ENCODE results near the gene RSPH4A. TPM values are rescaled to one million over a fixed set of nuclear protein-coding genes. Genes with fewer than 3 reads are reported as not detected.

The RSPH4A gene
- total RNA-seq, 1 donor from 2014 or later = 0.38 TPM

GRCh38 chr6:116571683-116572000 is 44.6 kb upstream of the RSPH4A start:
- Mint-ChIP-seq H3K36me3 (ENCODE audit: unreplicated experiment) (peaks cover 9% of the 10 kb centered on the region), H3K4me3 (ENCODE audit: unreplicated experiment) (peak overlapping the region; percentile 99), H3K27ac (ENCODE audit: unreplicated experiment) (peak overlapping the region; percentile 98), H3K27me3 (ENCODE audit: unreplicated experiment) (peaks cover 7% of the 10 kb centered on the region), H3K4me1 (ENCODE audit: unreplicated experiment) (peaks cover 37% of the 10 kb centered on the region), H3K9me3 (ENCODE audit: unreplicated experiment) (no peaks in the 10 kb centered on the region)
- TF ChIP-seq CTCF (IDR thresholded peaks at IDR 0.05) = no peak
- DNase-seq (ENCODE audit: extremely low spot score, unreplicated experiment) = no peak

- TF ChIP-seq CTCF (IDR thresholded peaks at IDR 0.05) = no peak
- peaks cover 37% of the 10 kb centered on the region for H3K4me1 Mint-ChIP-seq (ENCODE audit: unreplicated experiment)
- peaks cover 9% of the 10 kb centered on the region for H3K36me3 Mint-ChIP-seq (ENCODE audit: unreplicated experiment)
- DNase-seq (ENCODE audit: extremely low spot score, unreplicated experiment) = no peak
- H3K27me3 Mint-ChIP-seq (ENCODE audit: unreplicated experiment) = peaks cover 3% of the 10 kb centered on the region
- H3K27ac Mint-ChIP-seq (ENCODE audit: unreplicated experiment) = peak overlapping the region; percentile 98
- H3K4me3 Mint-ChIP-seq (ENCODE audit: unreplicated experiment) = peak overlapping the region; percentile 99
- H3K9me3 Mint-ChIP-seq (ENCODE audit: unreplicated experiment) = no peaks in the 10 kb centered on the region
Measured at GRCh38 chr6:116572162-116572561, 44.1 kb upstream of the RSPH4A start.

- no peak for DNase-seq (ENCODE audit: extremely low spot score, unreplicated experiment)
- Mint-ChIP-seq H3K4me3 (ENCODE audit: unreplicated experiment) (no peak overlapping the region), H3K4me1 (ENCODE audit: unreplicated experiment) (peaks cover 39% of the 10 kb centered on the region), H3K27me3 (ENCODE audit: unreplicated experiment) (no peaks in the 10 kb centered on the region), H3K36me3 (ENCODE audit: unreplicated experiment) (peaks cover 13% of the 10 kb centered on the region), H3K9me3 (ENCODE audit: unreplicated experiment) (no peaks in the 10 kb centered on the region), H3K27ac (ENCODE audit: unreplicated experiment) (no peak overlapping the region)
- TF ChIP-seq CTCF (IDR thresholded peaks at IDR 0.05) = no peak
Measured at GRCh38 chr6:116575227-116575626, 41.1 kb upstream of the RSPH4A start.

- peaks cover 29% of the 10 kb centered on the region for H3K4me1 Mint-ChIP-seq (ENCODE audit: unreplicated experiment)
Measured at GRCh38 chr6:116577486-116577885, 38.8 kb upstream of the RSPH4A start.

GRCh38 chr6:116578335-116578734 is 37.9 kb upstream of the RSPH4A start:
- no peak overlapping the region for H3K27ac Mint-ChIP-seq (ENCODE audit: unreplicated experiment)
- no peak for DNase-seq (ENCODE audit: extremely low spot score, unreplicated experiment)
- TF ChIP-seq CTCF (IDR thresholded peaks at IDR 0.05) = no peak
- no peaks in the 10 kb centered on the region for H3K27me3 Mint-ChIP-seq (ENCODE audit: unreplicated experiment)
- H3K36me3 Mint-ChIP-seq (ENCODE audit: unreplicated experiment) = peaks cover 21% of the 10 kb centered on the region
- H3K4me3 Mint-ChIP-seq (ENCODE audit: unreplicated experiment) = no peak overlapping the region
- peaks cover 20% of the 10 kb centered on the region for H3K4me1 Mint-ChIP-seq (ENCODE audit: unreplicated experiment)
- H3K9me3 Mint-ChIP-seq (ENCODE audit: unreplicated experiment) = no peaks in the 10 kb centered on the region

More at GRCh38 chr6:116577486-116577885, 38.8 kb upstream of the RSPH4A start:
- Mint-ChIP-seq H3K4me3 (ENCODE audit: unreplicated experiment) (no peak overlapping the region), H3K27ac (ENCODE audit: unreplicated experiment) (no peak overlapping the region), H3K27me3 (ENCODE audit: unreplicated experiment) (no peaks in the 10 kb centered on the region), H3K9me3 (ENCODE audit: unreplicated experiment) (no peaks in the 10 kb centered on the region), H3K36me3 (ENCODE audit: unreplicated experiment) (peaks cover 20% of the 10 kb centered on the region)
- no peak for DNase-seq (ENCODE audit: extremely low spot score, unreplicated experiment)
- no peak for TF ChIP-seq CTCF (IDR thresholded peaks at IDR 0.05)

Measured in osteocyte (in vitro differentiated cells).